Occipital lobe (tissue), 2 donors: ENCODE data around the gene ATP10D. TPM values are rescaled to one million over a fixed set of nuclear protein-coding genes. Genes with fewer than 3 reads are reported as not detected.
A peak's percentile ranks its signal among the peaks of the same experiment; 100 is the strongest.

Experiments used
- DNase-seq: peaks from one replicate; lab custom pipeline; 2025; lab: John Stamatoyannopoulos, UW
- total RNA-seq: library from RNA; depleted of rRNA; stranded (reverse); fragments of >200 nt; gene quantifications from one replicate; pipeline ENCODE4 v1.2.3, GENCODE V29; 2014

The ATP10D gene
- 11.2 TPM for total RNA-seq

GRCh38 chr4:47485047-47485692 is at the start of gene ATP10D:
TSS of gene ATP10D (plus strand) at chr4:47485275. CDS start at chr4:47512541, 27,266 bp downstream.
- peak; percentile 92 for DNase-seq

GRCh38 chr4:47442980-47443379 is 42.1 kb upstream of the ATP10D start:
- DNase-seq: no peak

GRCh38 chr4:47444031-47444430 is 41.0 kb upstream of the ATP10D start:
- DNase-seq: no peak

GRCh38 chr4:47451657-47452056 is 33.4 kb upstream of the ATP10D start:
- no peak for DNase-seq

GRCh38 chr4:47462799-47463234 is 22.3 kb upstream of the ATP10D start:
- DNase-seq: no peak

- DNase-seq: peak; percentile 94
Measured at GRCh38 chr4:47463235-47463956, 21.7 kb upstream of the ATP10D start, which contains the start of gene COMMD8. TSS of gene COMMD8 (minus strand) at chr4:47463702. CDS start at chr4:47463651, 51 bp downstream.

GRCh38 chr4:47465004-47465403 is 20.1 kb upstream of the ATP10D start:
- DNase-seq: no peak

- no peak for DNase-seq
Measured at GRCh38 chr4:47466056-47466785, 18.9 kb upstream of the ATP10D start.

- no peak for DNase-seq
Measured at GRCh38 chr4:47468706-47469365, 16.2 kb upstream of the ATP10D start.

GRCh38 chr4:47469951-47470350 is 15.1 kb upstream of the ATP10D start:
- no peak for DNase-seq

- no peak for DNase-seq
Measured at GRCh38 chr4:47471064-47471463, 14.0 kb upstream of the ATP10D start.

GRCh38 chr4:47471591-47471990 is 13.5 kb upstream of the ATP10D start:
- DNase-seq: no peak

- DNase-seq: no peak
Measured at GRCh38 chr4:47473141-47473750, 11.8 kb upstream of the ATP10D start.

GRCh38 chr4:47474799-47475198 is 10.3 kb upstream of the ATP10D start:
- no peak for DNase-seq

GRCh38 chr4:47475411-47475810 is 9.7 kb upstream of the ATP10D start:
- no peak for DNase-seq

- no peak for DNase-seq
Measured at GRCh38 chr4:47478804-47479203, 6.3 kb upstream of the ATP10D start.

GRCh38 chr4:47482326-47482725 is 2.7 kb upstream of the ATP10D start:
- DNase-seq: no peak

- DNase-seq: no peak
Measured at GRCh38 chr4:47483745-47484144, 1.3 kb upstream of the ATP10D start.

- no peak for DNase-seq
Measured at GRCh38 chr4:47484168-47484567, 907 bp upstream of the ATP10D start.

GRCh38 chr4:47485768-47486167 is 693 bp downstream of the ATP10D start:
- DNase-seq: no peak

- no peak for DNase-seq
Measured at GRCh38 chr4:47486231-47486673, 1.2 kb downstream of the ATP10D start.
